ENCODE measurements around the gene MESP2.
"Not testable (repeated sequence)": the region's sequence is repeated elsewhere in the genome, so short reads cannot be mapped to it uniquely, and the experiment has no call there.

Gene MESP2

GRCh38 chr15:89777073-89777751 is 1.1 kb downstream of the MESP2 start:
- DNase-seq (ENCODE audit: extremely low read depth, low read depth), result no peak
- H3K4me3 ChIP-seq (replicated peaks; ENCODE audit: low read depth, low read length), result no peak overlapping the region; the same call in 1 of the 2 replicates
- TF ChIP-seq, protein P1, sequence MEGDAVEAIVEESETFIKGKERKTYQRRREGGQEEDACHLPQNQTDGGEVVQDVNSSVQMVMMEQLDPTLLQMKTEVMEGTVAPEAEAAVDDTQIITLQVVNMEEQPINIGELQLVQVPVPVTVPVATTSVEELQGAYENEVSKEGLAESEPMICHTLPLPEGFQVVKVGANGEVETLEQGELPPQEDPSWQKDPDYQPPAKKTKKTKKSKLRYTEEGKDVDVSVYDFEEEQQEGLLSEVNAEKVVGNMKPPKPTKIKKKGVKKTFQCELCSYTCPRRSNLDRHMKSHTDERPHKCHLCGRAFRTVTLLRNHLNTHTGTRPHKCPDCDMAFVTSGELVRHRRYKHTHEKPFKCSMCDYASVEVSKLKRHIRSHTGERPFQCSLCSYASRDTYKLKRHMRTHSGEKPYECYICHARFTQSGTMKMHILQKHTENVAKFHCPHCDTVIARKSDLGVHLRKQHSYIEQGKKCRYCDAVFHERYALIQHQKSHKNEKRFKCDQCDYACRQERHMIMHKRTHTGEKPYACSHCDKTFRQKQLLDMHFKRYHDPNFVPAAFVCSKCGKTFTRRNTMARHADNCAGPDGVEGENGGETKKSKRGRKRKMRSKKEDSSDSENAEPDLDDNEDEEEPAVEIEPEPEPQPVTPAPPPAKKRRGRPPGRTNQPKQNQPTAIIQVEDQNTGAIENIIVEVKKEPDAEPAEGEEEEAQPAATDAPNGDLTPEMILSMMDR (IDR thresholded peaks at IDR 0.05; ENCODE audit: low read depth, low read length, missing control alignments), result no peak

DNA sequence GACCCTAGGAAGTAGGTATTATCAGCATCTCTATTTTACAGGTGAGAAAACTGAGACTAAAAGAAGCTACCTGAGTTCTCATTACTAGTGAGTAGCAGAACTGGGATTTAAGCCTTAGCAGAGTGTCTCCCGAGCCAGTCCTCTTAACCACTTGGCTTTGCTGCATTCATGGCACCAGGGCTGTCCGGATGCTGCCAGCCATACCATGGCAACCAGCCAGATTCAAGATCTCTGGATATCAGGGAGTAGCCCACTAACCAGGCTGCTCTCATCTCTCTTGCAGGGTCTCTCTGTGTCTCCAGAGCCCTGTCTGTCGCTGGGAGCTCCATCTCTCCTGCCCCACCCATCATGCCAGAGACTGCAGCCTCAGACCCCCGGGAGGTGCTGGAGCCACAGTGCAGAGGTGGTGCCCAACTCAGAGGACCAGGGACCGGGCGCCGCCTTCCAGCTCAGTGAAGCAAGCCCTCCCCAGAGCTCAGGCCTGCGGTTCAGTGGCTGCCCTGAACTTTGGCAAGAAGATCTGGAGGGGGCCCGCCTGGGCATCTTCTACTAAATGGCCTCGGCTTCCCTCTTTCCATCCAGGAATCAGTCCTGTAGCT is 1.7 kb downstream of the MESP2 start:
- TF ChIP-seq, protein P1 (IDR thresholded peaks at IDR 0.05; ENCODE audit: low read depth, low read length, missing control alignments), result no peak
- no peak for DNase-seq (ENCODE audit: extremely low read depth, low read depth)
- no peak overlapping the region for H3K4me3 ChIP-seq (replicated peaks; ENCODE audit: low read depth, low read length)

DNA sequence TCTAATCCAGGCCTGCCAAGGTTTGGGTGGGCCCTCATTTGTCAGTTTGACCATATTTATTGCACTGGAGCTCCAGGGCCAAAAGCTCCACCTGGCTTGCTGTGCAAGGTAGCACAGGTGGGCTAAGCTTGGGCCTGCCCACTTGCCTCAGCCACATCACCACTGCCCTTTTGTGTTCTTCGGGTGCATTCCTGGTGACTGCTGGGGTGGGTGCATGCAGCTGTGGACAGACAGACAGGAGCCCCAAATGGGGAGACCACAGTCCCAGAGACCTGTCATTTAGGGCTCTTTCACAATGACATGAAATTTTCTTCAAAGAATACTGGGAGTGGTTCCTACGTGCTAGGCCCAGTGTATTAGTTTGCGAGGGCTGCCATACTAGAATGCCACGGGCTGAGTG is 2.7 kb downstream of the MESP2 start:
- no peak for DNase-seq (ENCODE audit: extremely low read depth, low read depth)
- H3K4me3 ChIP-seq (replicated peaks; ENCODE audit: low read depth, low read length), result no peak overlapping the region
- TF ChIP-seq, protein P1 (IDR thresholded peaks at IDR 0.05; ENCODE audit: low read depth, low read length, missing control alignments), result no peak

GRCh38 chr15:89780601-89781000 is 4.5 kb downstream of the MESP2 start:
- no peak overlapping the region for H3K4me3 ChIP-seq (replicated peaks; ENCODE audit: low read depth, low read length)
- TF ChIP-seq, protein P1 (IDR thresholded peaks at IDR 0.05; ENCODE audit: low read depth, low read length, missing control alignments), result no peak
- no peak for DNase-seq (ENCODE audit: extremely low read depth, low read depth)

GRCh38 chr15:89781055-89781454 is 4.9 kb downstream of the MESP2 start:
- H3K4me3 ChIP-seq (replicated peaks; ENCODE audit: low read depth, low read length), result no peak overlapping the region
- TF ChIP-seq, protein P1 (IDR thresholded peaks at IDR 0.05; ENCODE audit: low read depth, low read length, missing control alignments), result no peak
- no peak for DNase-seq (ENCODE audit: extremely low read depth, low read depth)

- TF ChIP-seq, protein P1 (IDR thresholded peaks at IDR 0.05; ENCODE audit: low read depth, low read length, missing control alignments), result no peak
- DNase-seq (ENCODE audit: extremely low read depth, low read depth), result no peak
- no peak overlapping the region for H3K4me3 ChIP-seq (replicated peaks; ENCODE audit: low read depth, low read length)
Observed at GRCh38 chr15:89781891-89782618, 5.9 kb downstream of the MESP2 start.

- not testable (repeated sequence) for H3K4me3 ChIP-seq (replicated peaks; ENCODE audit: low read depth, low read length); DNase-seq (ENCODE audit: extremely low read depth, low read depth)
Observed at GRCh38 chr15:89782619-89782950, 6.5 kb downstream of the MESP2 start.

Data from HFF-Myc (cell line).